Activated T-cell treated with anti-CD3 and anti-CD28 coated beads, Interleukin-2, amount 50 U/mL, for 72 hours (primary cell): Measurements from ENCODE around the gene LMF2. TPM values are rescaled to one million over a fixed set of nuclear protein-coding genes. Genes with fewer than 3 reads are reported as not detected.
"Not testable (repeated sequence)": the region's sequence is repeated elsewhere in the genome, so short reads cannot be mapped to it uniquely, and the experiment has no call there.

Experiments
- ATAC-seq, 2 donors: fragments of 150-1000 bp; cut with Tn5 transposase; replicated peaks in 1 of 2; 2 replicates each; pipeline ENCODE4 v1.10.0; 2021; ENCODE audit warnings: moderate library complexity in 2 of 2, mild to moderate bottlenecking in 1 of 2
- DNase-seq, 2 donors: peaks; one replicate each; pipeline ENCODE4 v3.0.0; 2021 to 2022; ENCODE audit warnings: mixed read lengths in 1 of 2
- H3K27ac Mint-ChIP-seq: one replicate; pipeline ENCODE4 v1.8.0; 2022; ENCODE audit warnings: mild to moderate bottlenecking, moderate library complexity, mixed read lengths
- H3K27me3 Mint-ChIP-seq: one replicate; pipeline ENCODE4 v1.8.0; 2022; ENCODE audit warnings: low read depth, mixed read lengths
- H3K36me3 Mint-ChIP-seq, 2 donors: one replicate each; pipeline ENCODE4 v1.8.0; 2022; ENCODE audit warnings: mixed read lengths in 2 of 2, mild to moderate bottlenecking in 1 of 2; ENCODE audit not compliant: insufficient read depth in 2 of 2
- H3K4me1 Mint-ChIP-seq: one replicate; pipeline ENCODE4 v1.8.0; 2022; ENCODE audit warnings: low read depth, mixed read lengths
- H3K4me3 Mint-ChIP-seq, 2 donors: one replicate each; pipeline ENCODE4 v1.8.0; 2022; ENCODE audit warnings: mild to moderate bottlenecking in 2 of 2, mixed read lengths in 2 of 2, moderate library complexity in 2 of 2
- H3K9me3 Mint-ChIP-seq, 2 donors: one replicate each; pipeline ENCODE4 v1.8.0; 2022; ENCODE audit warnings: mixed read lengths in 2 of 2
- total RNA-seq, 2 donors: library from RNA; stranded (reverse); gene quantifications; one replicate each; pipeline ENCODE4 v1.2.3, GENCODE V29; 2022

LMF2 gene
- total RNA-seq, 2 donors from 2014 or later: 64.8 to 64.9 TPM

DNA sequence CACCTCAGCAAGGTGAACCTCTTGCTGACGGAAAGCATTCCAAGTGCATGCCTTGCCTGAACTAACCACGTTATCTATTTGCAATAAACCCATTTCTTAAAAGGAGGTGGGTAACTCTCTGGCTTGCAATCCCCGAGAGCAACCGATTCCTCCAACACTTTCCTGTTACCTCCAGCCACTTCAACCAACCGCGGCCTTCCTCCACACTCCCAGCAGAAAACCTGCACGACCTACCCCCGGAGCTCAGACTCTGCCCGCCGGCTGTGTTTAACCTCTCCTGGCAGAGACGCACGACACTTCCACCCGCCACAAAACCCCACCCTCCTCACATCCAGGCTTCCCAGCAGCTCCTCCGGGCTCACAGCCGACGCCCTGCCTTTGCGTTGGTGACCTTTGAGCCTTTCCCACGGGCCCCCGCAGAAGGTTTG is 17.2 kb upstream of the LMF2 start:
- H3K36me3 Mint-ChIP-seq: peaks cover 11 to 20% of the 10 kb centered on the region in 2 donors
- peak overlapping the region; percentile 90 to 96 for H3K4me3 Mint-ChIP-seq
- H3K4me1 Mint-ChIP-seq: peaks cover 39% of the 10 kb centered on the region
- ATAC-seq: no peak
- DNase-seq: no peak
- peak overlapping the region; percentile 94 for H3K27ac Mint-ChIP-seq
- H3K9me3 Mint-ChIP-seq: no peaks in the 10 kb centered on the region
- H3K27me3 Mint-ChIP-seq: no peaks in the 10 kb centered on the region

DNA sequence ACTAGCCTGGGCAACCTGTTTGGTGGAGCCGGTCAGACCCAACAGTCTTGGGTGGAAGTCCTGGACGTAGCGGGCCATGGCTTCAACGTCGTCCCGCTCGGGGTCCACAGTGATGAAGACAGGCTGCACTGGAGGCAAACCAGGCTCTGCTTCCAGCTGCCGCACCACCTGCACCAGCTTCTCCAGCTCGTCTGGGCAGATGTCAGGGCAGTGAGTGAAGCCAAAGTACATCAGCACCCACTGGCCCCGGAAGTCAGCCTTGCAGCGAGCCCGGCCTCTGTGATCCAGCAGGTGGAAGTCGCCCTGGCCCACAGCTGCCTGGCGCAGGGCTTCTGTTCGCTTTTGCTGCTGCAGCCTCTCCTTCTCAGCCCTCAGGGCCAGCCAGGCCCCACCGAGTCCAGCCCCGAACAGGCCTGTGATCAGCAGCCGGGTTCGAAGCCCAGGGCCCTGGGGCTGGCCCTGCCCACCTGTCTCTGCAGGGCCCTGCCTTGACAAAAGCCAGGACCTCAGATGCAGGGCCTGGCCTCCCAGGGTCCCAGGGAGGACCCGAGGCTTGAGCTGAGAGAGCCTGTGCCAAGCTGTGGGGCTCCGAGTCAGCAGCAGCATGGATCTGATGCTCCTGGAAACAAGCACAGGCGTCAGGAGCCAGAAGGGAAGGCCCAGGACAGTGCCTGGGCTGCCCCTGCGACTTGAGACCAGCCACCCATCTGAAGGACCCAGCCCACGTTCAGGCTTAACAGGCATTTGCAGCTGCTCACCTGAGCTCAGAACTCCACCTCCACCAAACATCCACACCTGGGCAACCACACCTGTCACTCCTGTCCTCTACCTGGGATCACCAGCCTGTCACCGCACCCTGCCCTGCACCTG is 16.5 kb upstream of the LMF2 start:
- ATAC-seq: no peak
- no peak for DNase-seq

GRCh38 chr22:50523458-50523805 is 15.9 kb upstream of the LMF2 start:
- Mint-ChIP-seq H3K27ac (no peak overlapping the region), H3K4me3 (peak overlapping the region; percentile 29 to 96), H3K36me3 (peaks cover 9 to 22% of the 10 kb centered on the region in 2 donors), H3K27me3 (no peaks in the 10 kb centered on the region), H3K4me1 (peaks cover 34% of the 10 kb centered on the region), H3K9me3 (no peaks in the 10 kb centered on the region)
- DNase-seq (no peak), ATAC-seq (no peak)

More for the DNA sequence above, 16.5 kb upstream of the LMF2 start:
- Mint-ChIP-seq H3K4me3 (peak overlapping the region; percentile 90 to 96), H3K27me3 (no peaks in the 10 kb centered on the region), H3K9me3 (no peaks in the 10 kb centered on the region), H3K27ac (peak overlapping the region; percentile 94), H3K4me1 (peaks cover 39% of the 10 kb centered on the region), H3K36me3 (peaks cover 11 to 24% of the 10 kb centered on the region in 2 donors)

DNA sequence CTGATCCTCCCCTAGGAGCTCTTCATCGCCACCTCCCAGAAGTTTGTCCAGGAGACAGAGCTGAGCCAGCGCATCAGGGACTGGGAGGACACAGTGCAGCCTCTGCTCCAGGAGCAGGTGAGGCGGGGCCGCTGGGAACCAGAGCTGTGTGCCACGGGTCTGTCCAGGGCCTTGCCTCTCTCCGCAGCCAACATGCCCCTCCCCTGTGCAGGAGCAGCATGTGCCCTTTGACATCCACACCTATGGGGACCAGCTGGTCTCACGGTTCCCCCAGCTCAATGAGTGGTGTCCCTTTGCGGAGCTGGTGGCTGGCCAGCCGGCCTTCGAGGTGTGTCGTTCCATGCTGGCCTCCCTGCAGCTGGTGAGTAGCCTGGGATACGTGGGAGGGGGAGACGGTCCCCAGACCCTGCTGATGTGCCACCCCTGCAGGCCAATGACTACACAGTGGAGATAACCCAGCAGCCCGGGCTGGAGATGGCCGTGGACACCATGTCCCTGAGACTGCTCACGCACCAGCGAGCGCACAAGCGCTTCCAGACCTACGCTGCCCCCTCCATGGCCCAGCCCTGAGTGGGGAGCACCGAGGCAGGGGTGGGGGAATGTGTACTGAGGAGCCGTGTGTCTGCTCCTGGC is 15.4 kb upstream of the LMF2 start:
- peak overlapping the region; percentile 29 for H3K4me3 Mint-ChIP-seq
- H3K27me3 Mint-ChIP-seq: no peaks in the 10 kb centered on the region
- no peak for ATAC-seq

GRCh38 chr22:50522208-50522805 is 14.8 kb upstream of the LMF2 start:
- H3K9me3 Mint-ChIP-seq: no peaks in the 10 kb centered on the region
- no peaks in the 10 kb centered on the region for H3K27me3 Mint-ChIP-seq
- peaks cover 25% of the 10 kb centered on the region for H3K4me1 Mint-ChIP-seq
- peaks cover 4 to 18% of the 10 kb centered on the region in 2 donors for H3K36me3 Mint-ChIP-seq
- ATAC-seq (no peak), DNase-seq (no peak)
- no peak overlapping the region for H3K27ac Mint-ChIP-seq
- no peak overlapping the region for H3K4me3 Mint-ChIP-seq

More for the DNA sequence above, 15.4 kb upstream of the LMF2 start:
- DNase-seq: no peak
- Mint-ChIP-seq H3K4me1 (peaks cover 31% of the 10 kb centered on the region), H3K27ac (no peak overlapping the region), H3K36me3 (peaks cover 5 to 21% of the 10 kb centered on the region in 2 donors), H3K9me3 (no peaks in the 10 kb centered on the region)

DNA sequence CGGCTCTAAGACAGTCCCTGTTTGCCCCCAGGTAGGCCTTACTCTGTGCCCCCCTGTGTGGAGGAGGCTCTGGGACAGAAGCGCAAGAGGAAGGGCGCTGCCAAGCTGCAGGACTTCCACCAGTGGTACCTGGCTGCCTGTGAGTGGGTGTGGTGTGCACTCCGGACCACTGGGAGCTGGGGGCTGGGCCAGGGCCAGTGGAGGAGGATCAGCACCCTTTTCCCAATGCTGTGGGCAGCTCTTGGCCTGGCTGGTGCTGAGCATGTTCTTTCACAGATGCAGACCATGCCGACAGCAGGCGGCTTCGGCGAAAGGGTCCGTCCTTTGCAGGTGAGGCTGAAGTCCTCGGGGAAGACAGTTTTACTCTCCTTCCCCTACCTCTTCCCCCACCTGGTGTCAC is 14.2 kb upstream of the LMF2 start:
- ATAC-seq: no peak
- Mint-ChIP-seq H3K27ac (no peak overlapping the region), H3K36me3 (peaks cover 4 to 16% of the 10 kb centered on the region in 2 donors), H3K4me1 (peaks cover 19% of the 10 kb centered on the region), H3K4me3 (no peak overlapping the region), H3K9me3 (no peaks in the 10 kb centered on the region), H3K27me3 (no peaks in the 10 kb centered on the region)
- no peak for DNase-seq

DNA sequence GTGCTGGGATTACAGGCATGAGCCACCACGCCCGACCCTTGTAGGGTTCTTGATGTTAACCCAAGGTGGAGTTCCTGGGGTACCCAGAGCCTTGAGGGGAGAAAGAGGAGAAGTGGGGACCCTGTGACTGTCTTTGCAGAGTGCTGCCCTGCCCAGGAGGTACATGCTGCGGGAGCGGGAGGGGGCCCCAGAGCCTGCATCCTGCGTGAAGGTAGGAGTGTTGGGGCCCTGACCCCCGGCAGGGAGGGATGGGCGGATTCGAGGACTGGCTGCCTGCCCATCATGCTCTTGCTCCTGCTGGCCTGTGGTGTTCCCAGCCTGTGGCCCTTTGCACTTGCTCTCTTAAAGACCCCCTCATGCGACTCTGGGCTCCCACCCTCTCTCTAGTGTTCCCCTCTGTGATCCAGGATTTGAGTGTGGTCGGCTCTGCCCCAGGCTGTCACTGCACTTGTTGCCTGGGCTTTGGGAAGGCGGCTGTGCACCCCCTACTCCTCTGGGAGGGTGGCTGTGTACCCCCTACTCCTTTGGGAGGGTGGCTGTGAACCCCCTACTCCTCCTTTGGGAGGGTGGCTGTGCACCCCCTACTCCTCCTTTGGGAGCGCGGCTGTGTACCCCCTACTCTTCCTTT is 13.4 kb upstream of the LMF2 start:
- peaks cover 19% of the 10 kb centered on the region for H3K4me1 Mint-ChIP-seq
- no peak for DNase-seq
- no peak overlapping the region for H3K4me3 Mint-ChIP-seq
- peaks cover 4 to 21% of the 10 kb centered on the region in 2 donors for H3K36me3 Mint-ChIP-seq
- no peak overlapping the region for H3K27ac Mint-ChIP-seq
- no peaks in the 10 kb centered on the region for H3K27me3 Mint-ChIP-seq
- H3K9me3 Mint-ChIP-seq: no peaks in the 10 kb centered on the region
- ATAC-seq: no peak

GRCh38 chr22:50520184-50520583 is 12.7 kb upstream of the LMF2 start:
- Mint-ChIP-seq H3K4me1 (peaks cover 25% of the 10 kb centered on the region), H3K36me3 (peaks cover 4 to 24% of the 10 kb centered on the region in 2 donors)
- H3K27me3 Mint-ChIP-seq, H3K4me3 Mint-ChIP-seq, ATAC-seq, H3K9me3 Mint-ChIP-seq, DNase-seq, H3K27ac Mint-ChIP-seq: not testable (repeated sequence)

DNA sequence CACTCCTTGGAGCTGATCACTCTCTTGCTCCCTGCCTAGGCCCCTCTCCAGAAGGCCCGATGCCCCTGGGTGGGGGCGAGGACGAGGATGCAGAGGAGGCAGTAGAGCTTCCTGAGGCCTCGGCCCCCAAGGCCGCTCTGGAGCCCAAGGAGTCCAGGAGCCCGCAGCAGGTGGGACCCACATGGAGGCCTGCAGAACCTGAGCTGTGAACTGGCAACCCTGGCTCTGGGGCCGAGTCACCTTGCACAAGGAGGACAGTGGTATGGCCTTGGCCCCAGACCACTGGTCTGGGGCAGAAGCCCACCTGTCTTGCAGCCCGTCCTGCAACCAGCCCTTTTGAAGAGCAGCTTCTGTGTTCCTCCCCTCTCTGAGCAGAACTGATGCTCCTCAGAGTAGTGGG is 11.6 kb upstream of the LMF2 start:
- ATAC-seq: no peak
- Mint-ChIP-seq H3K27ac (no peak overlapping the region), H3K9me3 (no peaks in the 10 kb centered on the region), H3K36me3 (peaks cover 3 to 27% of the 10 kb centered on the region in 2 donors), H3K27me3 (no peaks in the 10 kb centered on the region), H3K4me1 (peaks cover 24% of the 10 kb centered on the region), H3K4me3 (no peak overlapping the region)
- no peak for DNase-seq

- DNase-seq: no peak
- Mint-ChIP-seq H3K36me3 (peaks cover 3 to 29% of the 10 kb centered on the region in 2 donors), H3K4me3 (no peak overlapping the region), H3K27ac (no peak overlapping the region), H3K9me3 (no peaks in the 10 kb centered on the region), H3K27me3 (no peaks in the 10 kb centered on the region), H3K4me1 (peaks cover 25% of the 10 kb centered on the region)
- no peak for ATAC-seq
Observed at GRCh38 chr22:50518606-50519005, 11.1 kb upstream of the LMF2 start.

GRCh38 chr22:50517495-50518260 is 10.2 kb upstream of the LMF2 start:
- no peak for DNase-seq
- H3K27ac Mint-ChIP-seq: no peak overlapping the region
- no peaks in the 10 kb centered on the region for H3K27me3 Mint-ChIP-seq
- ATAC-seq: no peak
- peaks cover 26% of the 10 kb centered on the region for H3K4me1 Mint-ChIP-seq
- H3K9me3 Mint-ChIP-seq: no peaks in the 10 kb centered on the region
- H3K36me3 Mint-ChIP-seq: peaks cover 3 to 27% of the 10 kb centered on the region in 2 donors
- H3K4me3 Mint-ChIP-seq: no peak overlapping the region

- peaks cover 34% of the 10 kb centered on the region for H3K4me1 Mint-ChIP-seq
- ATAC-seq: no peak
- H3K27me3 Mint-ChIP-seq: no peaks in the 10 kb centered on the region
Observed at GRCh38 chr22:50516891-50517290, 9.4 kb upstream of the LMF2 start.

More at GRCh38 chr22:50516891-50517290, 9.4 kb upstream of the LMF2 start:
- Mint-ChIP-seq H3K36me3 (peaks cover 6 to 32% of the 10 kb centered on the region in 2 donors), H3K27ac (no peak overlapping the region), H3K4me3 (no peak overlapping the region), H3K9me3 (no peaks in the 10 kb centered on the region)
- DNase-seq: no peak
